HepG2 (cell line): ENCODE data around the gene C1QL2. TPM values are rescaled to one million over a fixed set of nuclear protein-coding genes. Genes with fewer than 3 reads are reported as not detected.

ENCODE experiments used
- BCL6 ChIP-seq: IDR thresholded peaks from 2 replicates; pipeline ENCODE4 v1.6.1; 2016; ENCODE audit warnings: missing genetic modification reagents, missing compliant biosample characterization
- CTCF ChIP-seq: sonication (generic); formaldehyde crosslinking; IDR thresholded peaks from 2 replicates; pipeline ENCODE4 v1.5.0; 2020; ENCODE audit warnings: mild to moderate bottlenecking, missing genetic modification reagents, moderate library complexity
- ELF1 ChIP-seq: sonication (generic); formaldehyde crosslinking; IDR thresholded peaks from 2 replicates; pipeline ENCODE4 v1.4.0; 2020; ENCODE audit warnings: missing genetic modification reagents
- FIP1L1 ChIP-seq: fragments of 200-400 bp; formaldehyde crosslinking; IDR thresholded peaks from 2 replicates; pipeline ENCODE4 v1.6.1; 2018; ENCODE audit warnings: low read depth, mild to moderate bottlenecking, low read length, moderate library complexity, borderline replicate concordance; ENCODE audit not compliant: insufficient read depth
- JDP2 ChIP-seq: sonication (generic); formaldehyde crosslinking; IDR thresholded peaks from 2 replicates; pipeline ENCODE4 v1.8.1; 2022; ENCODE audit warnings: missing genetic modification reagents, borderline replicate concordance
- LRRFIP1 ChIP-seq: sonication (generic); formaldehyde crosslinking; conservative IDR thresholded peaks from 2 replicates; pipeline ENCODE4 v1.4.0; 2020; ENCODE audit warnings: missing genetic modification reagents
- MED1 ChIP-seq: sonication (generic); formaldehyde crosslinking; IDR thresholded peaks from 2 replicates; pipeline ENCODE4 v1.4.0; 2020; ENCODE audit warnings: missing genetic modification reagents
- NFIC ChIP-seq: IDR thresholded peaks from 2 replicates; pipeline ENCODE4 v1.6.1; 2012; ENCODE audit warnings: mild to moderate bottlenecking, low read length, inconsistent platforms
- RAD21 ChIP-seq: fragments of 450-650 bp; formaldehyde crosslinking; IDR thresholded peaks from 2 replicates; pipeline ENCODE4 v1.5.0; 2020; ENCODE audit warnings: mild to moderate bottlenecking
- RFX5 ChIP-seq: IDR thresholded peaks from 2 replicates; pipeline ENCODE4 v1.6.1; 2011; ENCODE audit warnings: low read depth, low read length, improper control_type of control experiment
- TARDBP ChIP-seq: sonication (generic); formaldehyde crosslinking; IDR thresholded peaks from 2 replicates; pipeline ENCODE4 v1.8.0; 2022; ENCODE audit warnings: mild to moderate bottlenecking, missing genetic modification reagents
- ZBTB40 ChIP-seq, 2 experiments: fragments of 450-650 bp in 1 of 2; sonication (generic) in 1 of 2; formaldehyde crosslinking in 1 of 2; IDR thresholded peaks; 2 replicates each; pipeline versions ENCODE4 v1.6.1 to v1.8.0; 2016 to 2022; ENCODE audit warnings: antibody characterized with exemption in 1 of 2, mild to moderate bottlenecking in 1 of 2, missing genetic modification reagents in 1 of 2
- ZNF329 ChIP-seq: sonication (generic); formaldehyde crosslinking; IDR thresholded peaks from 2 replicates; pipeline ENCODE4 v1.9.0; 2021; ENCODE audit warnings: low read depth, mild to moderate bottlenecking, missing genetic modification reagents
- ZNF34 ChIP-seq: sonication (generic); formaldehyde crosslinking; IDR thresholded peaks from 2 replicates; pipeline ENCODE4 v1.4.0; 2020; ENCODE audit warnings: mild to moderate bottlenecking, missing genetic modification reagents, borderline replicate concordance
- ZNF598 ChIP-seq: sonication (generic); formaldehyde crosslinking; IDR thresholded peaks from 2 replicates; pipeline ENCODE4 v1.5.1; 2020; ENCODE audit warnings: mild to moderate bottlenecking, missing genetic modification reagents, borderline replicate concordance
- ZNF850 ChIP-seq: sonication (generic); formaldehyde crosslinking; conservative IDR thresholded peaks from 2 replicates; pipeline ENCODE4 v1.9.0; 2021; ENCODE audit warnings: mild to moderate bottlenecking, missing genetic modification reagents
- polyA plus RNA-seq, 8 experiments: library from polyadenylated mRNA; depleted of rRNA in 3 of 8; stranded (reverse) in 7 of 8; unstranded in 1 of 8; fragments of >200 nt; fragmentation: Illumina TruSeq in 4 of 8; extraction: Trizol in 4 of 8; gene quantifications; 2 replicates each; pipeline versions ENCODE4 v1.2.1 to v1.2.3, GENCODE V29; 2011 to 2016; ENCODE audit warnings: low read depth in 4 of 8, missing spikeins in 1 of 8, mixed read lengths in 1 of 8; ENCODE audit not compliant: insufficient read depth in 1 of 8
- total RNA-seq, 5 experiments: library from RNA; depleted of rRNA; stranded (reverse); fragments of >200 nt; fragmentation: Illumina TruSeq; extraction: Trizol; gene quantifications; 2 replicates each; pipeline ENCODE4 v1.2.3, GENCODE V29; 2016; ENCODE audit warnings: low read depth in 1 of 5

The C1QL2 gene
- total and polyA plus RNA-seq, 2 of the 13 experiments (the other 11 are each of a cell fraction or from before 2014, with no cell fraction given), result not detected

- TF ChIP-seq BCL6 (CRISPR knock-in tag) (no peak), MED1 (CRISPR knock-in tag) (no peak), ZNF850 (CRISPR knock-in tag) (no peak), ZBTB40 (IDR thresholded peaks at IDR 0.05) (no peak), ZBTB40 (CRISPR knock-in tag; IDR thresholded peaks at IDR 0.05) (no peak), ZNF598 (CRISPR knock-in tag) (no peak), RFX5 (no peak), RAD21 (CRISPR knock-in tag) (peak; percentile 68), NFIC (no peak), FIP1L1 (no peak), ZNF329 (CRISPR knock-in tag) (no peak), LRRFIP1 (CRISPR knock-in tag) (no peak), CTCF (CRISPR knock-in tag) (peak; percentile 89), TARDBP (CRISPR knock-in tag) (no peak), ZNF34 (CRISPR knock-in tag) (no peak), ELF1 (no peak), JDP2 (no peak)
Observed at GRCh38 chr2:119174216-119174992, 15.9 kb upstream of the C1QL2 start (continued).
